NCI-H526 (cell line): ENCODE results near the gene LGALS4.
"Not testable (repeated sequence)": the region's sequence is repeated elsewhere in the genome, so short reads cannot be mapped to it uniquely, and the experiment has no call there.

Experiments
- DNase-seq, 2 experiments: peaks; one replicate each; lab custom pipeline; 2025; lab: John Stamatoyannopoulos, UW

LGALS4 gene

GRCh38 chr19:38821230-38821825 is 8.6 kb upstream of the LGALS4 start:
- DNase-seq, result not testable (repeated sequence)

GRCh38 chr19:38819231-38819920 is 6.6 kb upstream of the LGALS4 start:
- DNase-seq, result no peak

- no peak for DNase-seq
Measured at GRCh38 chr19:38817081-38817480, 4.3 kb upstream of the LGALS4 start.

- DNase-seq, result no peak
Measured at GRCh38 chr19:38816131-38816750, 3.5 kb upstream of the LGALS4 start.

- no peak for DNase-seq
Measured at GRCh38 chr19:38815059-38816001, 2.6 kb upstream of the LGALS4 start.

GRCh38 chr19:38813932-38814331 is 1.2 kb upstream of the LGALS4 start:
- DNase-seq, result not testable (repeated sequence)

- no peak for DNase-seq
Measured at GRCh38 chr19:38813323-38813722, 578 bp upstream of the LGALS4 start.

- DNase-seq, result no peak
Measured at GRCh38 chr19:38812009-38812840, 520 bp downstream of the LGALS4 start.

- DNase-seq, result no peak
Measured at GRCh38 chr19:38809592-38810252, 3.0 kb downstream of the LGALS4 start.

- no peak for DNase-seq
Measured at GRCh38 chr19:38808741-38809140, 4.0 kb downstream of the LGALS4 start.

- not testable (repeated sequence) for DNase-seq
Measured at GRCh38 chr19:38807374-38808098, 5.2 kb downstream of the LGALS4 start.

GRCh38 chr19:38806371-38806770 is 6.4 kb downstream of the LGALS4 start:
- no peak for DNase-seq

GRCh38 chr19:38805180-38805579 is 7.6 kb downstream of the LGALS4 start:
- no peak for DNase-seq

GRCh38 chr19:38803543-38803942 is 9.2 kb downstream of the LGALS4 start:
- no peak for DNase-seq

- no peak for DNase-seq
Measured at GRCh38 chr19:38801359-38802095, 11.2 kb downstream of the LGALS4 start.

- DNase-seq, result no peak
Measured at GRCh38 chr19:38800577-38801347, 12.0 kb downstream of the LGALS4 start.

- DNase-seq, result no peak
Measured at GRCh38 chr19:38799104-38799503, 13.6 kb downstream of the LGALS4 start.

GRCh38 chr19:38797781-38798180 is 15.0 kb downstream of the LGALS4 start:
- DNase-seq, result not testable (repeated sequence)

GRCh38 chr19:38796154-38796553 is 16.6 kb downstream of the LGALS4 start:
- DNase-seq, result no peak
